Epithelial cell of prostate (primary cell): ENCODE measurements around the gene ZYX.
"Not testable (repeated sequence)": the region's sequence is repeated elsewhere in the genome, so short reads cannot be mapped to it uniquely, and the experiment has no call there.

Source experiments
- DNase-seq: peaks from one replicate; pipeline ENCODE4 v3.0.0-alpha.2; 2011; ENCODE audit warnings: low read depth, low spot score
- H3K27ac ChIP-seq: fragments of 450-650 bp; 2 replicates; pipeline ENCODE4 v1.5.1; 2017; ENCODE audit warnings: mild to moderate bottlenecking

Gene ZYX

GRCh38 chr7:143383642-143383957, 2.5 kb downstream of the ZYX start:
- peak overlapping the region; percentile 97 for H3K27ac ChIP-seq
- no peak for DNase-seq

GRCh38 chr7:143384148-143384547, 3.0 kb downstream of the ZYX start:
- peak overlapping the region; percentile 97 for H3K27ac ChIP-seq
- no peak for DNase-seq

- DNase-seq: no peak
- no peak overlapping the region for H3K27ac ChIP-seq
These were observed 3.8 kb downstream of the ZYX start for GRCh38 chr7:143384661-143385631.

- no peak overlapping the region for H3K27ac ChIP-seq
- no peak for DNase-seq
These were observed 5.0 kb downstream of the ZYX start for GRCh38 chr7:143385891-143386781.

- no peak for DNase-seq
- H3K27ac ChIP-seq: no peak overlapping the region
These were observed 6.2 kb downstream of the ZYX start for GRCh38 chr7:143387156-143387975.

- H3K27ac ChIP-seq: no peak overlapping the region
These were observed 6.9 kb downstream of the ZYX start for GRCh38 chr7:143388051-143388450.

GRCh38 chr7:143388491-143389101, 7.5 kb downstream of the ZYX start:
- no peak for DNase-seq
- H3K27ac ChIP-seq: peak overlapping the region; percentile 38

More at GRCh38 chr7:143388051-143388450, 6.9 kb downstream of the ZYX start:
- no peak for DNase-seq

GRCh38 chr7:143389316-143390103, 8.4 kb downstream of the ZYX start:
- no peak for DNase-seq
- peak overlapping the region; percentile 38 for H3K27ac ChIP-seq

- peak overlapping the region; percentile 38 for H3K27ac ChIP-seq
These were observed 9.1 kb downstream of the ZYX start for GRCh38 chr7:143390104-143390772.

GRCh38 chr7:143390773-143391317, 9.7 kb downstream of the ZYX start:
- no peak for DNase-seq

More at GRCh38 chr7:143390104-143390772, 9.1 kb downstream of the ZYX start:
- no peak for DNase-seq

GRCh38 chr7:143391462-143392404, 10.6 kb downstream of the ZYX start:
- peak overlapping the region; percentile 53 for H3K27ac ChIP-seq
- DNase-seq: no peak

More at GRCh38 chr7:143390773-143391317, 9.7 kb downstream of the ZYX start:
- peak overlapping the region; percentile 38 for H3K27ac ChIP-seq

GRCh38 chr7:143392427-143392826, 11.3 kb downstream of the ZYX start:
- peak overlapping the region; percentile 53 for H3K27ac ChIP-seq
- not testable (repeated sequence) for DNase-seq

- DNase-seq: no peak
- no peak overlapping the region for H3K27ac ChIP-seq
These were observed 11.7 kb downstream of the ZYX start for GRCh38 chr7:143392875-143393266.

- no peak overlapping the region for H3K27ac ChIP-seq
- DNase-seq: no peak
These were observed 12.3 kb downstream of the ZYX start for GRCh38 chr7:143393267-143394041.

GRCh38 chr7:143394068-143394467, 12.9 kb downstream of the ZYX start:
- DNase-seq: no peak
- no peak overlapping the region for H3K27ac ChIP-seq

- H3K27ac ChIP-seq: no peak overlapping the region
These were observed 13.6 kb downstream of the ZYX start for GRCh38 chr7:143394777-143395176.

More at GRCh38 chr7:143394777-143395176, 13.6 kb downstream of the ZYX start:
- DNase-seq: no peak
